ENCODE data around the gene INTS11.

The INTS11 gene

DNA sequence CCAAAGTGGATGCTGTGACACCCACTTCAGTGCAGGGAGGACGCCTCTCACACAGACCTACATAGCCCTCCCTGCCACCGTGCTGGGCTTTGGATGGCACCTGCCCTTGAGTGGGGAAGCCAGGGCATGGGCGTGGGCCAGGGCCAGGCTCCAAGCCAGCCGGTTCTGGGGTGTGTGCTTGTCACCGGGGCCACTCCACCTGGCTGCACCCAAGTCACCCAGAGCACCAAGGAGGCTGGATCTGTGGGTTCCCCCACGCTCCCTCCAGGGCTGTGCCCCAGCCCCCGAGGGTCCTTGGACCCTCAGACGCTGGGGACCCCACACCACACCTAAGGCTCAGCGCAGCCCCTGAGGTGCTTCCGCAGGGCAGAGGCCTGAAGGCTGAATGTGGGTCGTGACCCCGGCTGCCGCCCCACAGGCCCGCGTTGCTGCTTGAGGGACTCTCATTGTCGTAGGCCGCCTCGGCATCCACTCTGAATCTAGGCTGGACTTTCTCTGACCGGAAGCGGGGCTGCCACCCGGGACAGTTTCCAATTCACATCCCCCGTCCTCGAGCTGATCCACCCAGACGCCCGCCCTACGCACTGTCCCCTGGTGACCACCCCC, 32.4 kb upstream of the INTS11 start:
- 75 to 80% methylated on average over 23 to 25 of the region's 26 CpGs for WGBS, 2 experiments (ENCODE audit: insufficient coverage in 2 of 2)
- Histone ChIP-seq H3K36me3 (ENCODE audit: control insufficient read depth, insufficient read depth, low read length) (peaks cover 20% of the 10 kb centered on the region), H3K9me3 (ENCODE audit: control insufficient read depth, low read length) (no peaks in the 10 kb centered on the region), H3K4me3 (ENCODE audit: extremely low read depth, insufficient read depth, low read length, poor library complexity, severe bottlenecking) (peak overlapping the region; percentile 88), H3K4me1 (ENCODE audit: control insufficient read depth, insufficient read depth, low read length, poor library complexity, severe bottlenecking) (peaks cover 49% of the 10 kb centered on the region), H3K27ac (ENCODE audit: low read depth, low read length, severe bottlenecking) (no peak overlapping the region)

DNA sequence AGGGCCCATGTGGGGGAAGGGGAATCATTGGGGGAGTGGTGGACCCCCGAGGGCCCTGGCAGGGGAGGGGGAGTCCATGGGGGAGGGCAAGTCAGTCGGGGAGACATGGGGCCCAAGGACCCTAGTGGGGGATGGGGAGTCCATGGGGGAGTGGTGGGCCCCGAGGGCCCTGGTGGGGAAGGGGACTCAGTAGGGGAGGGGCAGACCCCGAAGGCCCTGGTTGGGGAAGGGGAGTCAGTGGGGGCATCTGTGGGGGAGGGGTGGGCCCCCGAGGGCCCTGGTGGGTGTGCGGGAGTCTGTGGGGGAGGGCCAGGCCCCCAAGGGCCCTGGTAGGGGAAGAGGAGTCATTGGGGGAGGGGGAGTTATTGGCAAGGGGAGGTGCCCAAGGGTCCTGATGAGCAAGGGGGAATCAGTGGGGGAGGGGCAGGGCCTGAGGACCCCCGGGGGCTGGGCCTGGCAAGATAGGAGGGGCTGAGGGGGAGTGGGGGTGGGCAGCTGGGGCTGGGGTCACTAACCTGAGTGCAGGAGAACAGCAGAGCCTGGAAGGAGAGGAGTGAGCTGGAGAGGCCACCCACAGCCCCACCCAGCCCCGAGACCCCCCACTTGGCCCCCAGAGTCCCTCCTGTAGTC, 31.8 kb upstream of the INTS11 start:
- Histone ChIP-seq H3K4me1 (ENCODE audit: control insufficient read depth, insufficient read depth, low read length, poor library complexity, severe bottlenecking) (peaks cover 49% of the 10 kb centered on the region), H3K9me3 (ENCODE audit: control insufficient read depth, low read length) (no peaks in the 10 kb centered on the region), H3K4me3 (ENCODE audit: extremely low read depth, insufficient read depth, low read length, poor library complexity, severe bottlenecking) (peak overlapping the region; percentile 88), H3K27ac (ENCODE audit: low read depth, low read length, severe bottlenecking) (peak overlapping the region; percentile 5), H3K36me3 (ENCODE audit: control insufficient read depth, insufficient read depth, low read length) (peaks cover 20% of the 10 kb centered on the region)
- WGBS, 2 experiments (ENCODE audit: insufficient coverage in 2 of 2) = 93% methylated on average over 4 of the region's 8 CpGs; no CpG with 5 or more reads in 1 of the 2 experiments

- Histone ChIP-seq H3K4me3 (ENCODE audit: extremely low read depth, insufficient read depth, low read length, poor library complexity, severe bottlenecking) (no peak overlapping the region), H3K9me3 (ENCODE audit: control insufficient read depth, low read length) (no peaks in the 10 kb centered on the region), H3K36me3 (ENCODE audit: control insufficient read depth, insufficient read depth, low read length) (peaks cover 20% of the 10 kb centered on the region), H3K27ac (ENCODE audit: low read depth, low read length, severe bottlenecking) (no peak overlapping the region), H3K4me1 (ENCODE audit: control insufficient read depth, insufficient read depth, low read length, poor library complexity, severe bottlenecking) (peaks cover 41% of the 10 kb centered on the region)
- 97 to 98% methylated on average over 23 to 37 of the region's 52 CpGs for WGBS, 2 experiments (ENCODE audit: insufficient coverage in 2 of 2)
Observed at GRCh38 chr1:1355416-1355815, 31.0 kb upstream of the INTS11 start.

GRCh38 chr1:1354271-1355247, 30.1 kb upstream of the INTS11 start:
- Histone ChIP-seq H3K36me3 (ENCODE audit: control insufficient read depth, insufficient read depth, low read length) (peaks cover 20% of the 10 kb centered on the region), H3K4me3 (ENCODE audit: extremely low read depth, insufficient read depth, low read length, poor library complexity, severe bottlenecking) (no peak overlapping the region), H3K9me3 (ENCODE audit: control insufficient read depth, low read length) (no peaks in the 10 kb centered on the region), H3K4me1 (ENCODE audit: control insufficient read depth, insufficient read depth, low read length, poor library complexity, severe bottlenecking) (peaks cover 33% of the 10 kb centered on the region), H3K27ac (ENCODE audit: low read depth, low read length, severe bottlenecking) (no peak overlapping the region)
- WGBS, 2 experiments (ENCODE audit: insufficient coverage in 2 of 2) = 97% methylated on average over 99 to 109 of the region's 116 CpGs

- 76 to 82% methylated on average over 25 of the region's 28 CpGs for WGBS, 2 experiments (ENCODE audit: insufficient coverage in 2 of 2)
- Histone ChIP-seq H3K27ac (ENCODE audit: low read depth, low read length, severe bottlenecking) (peak overlapping the region; percentile 29), H3K36me3 (ENCODE audit: control insufficient read depth, insufficient read depth, low read length) (peaks cover 20% of the 10 kb centered on the region), H3K4me1 (ENCODE audit: control insufficient read depth, insufficient read depth, low read length, poor library complexity, severe bottlenecking) (peaks cover 25% of the 10 kb centered on the region), H3K9me3 (ENCODE audit: control insufficient read depth, low read length) (no peaks in the 10 kb centered on the region), H3K4me3 (ENCODE audit: extremely low read depth, insufficient read depth, low read length, poor library complexity, severe bottlenecking) (no peak overlapping the region)
Observed at GRCh38 chr1:1353389-1354151, 29.1 kb upstream of the INTS11 start.

DNA sequence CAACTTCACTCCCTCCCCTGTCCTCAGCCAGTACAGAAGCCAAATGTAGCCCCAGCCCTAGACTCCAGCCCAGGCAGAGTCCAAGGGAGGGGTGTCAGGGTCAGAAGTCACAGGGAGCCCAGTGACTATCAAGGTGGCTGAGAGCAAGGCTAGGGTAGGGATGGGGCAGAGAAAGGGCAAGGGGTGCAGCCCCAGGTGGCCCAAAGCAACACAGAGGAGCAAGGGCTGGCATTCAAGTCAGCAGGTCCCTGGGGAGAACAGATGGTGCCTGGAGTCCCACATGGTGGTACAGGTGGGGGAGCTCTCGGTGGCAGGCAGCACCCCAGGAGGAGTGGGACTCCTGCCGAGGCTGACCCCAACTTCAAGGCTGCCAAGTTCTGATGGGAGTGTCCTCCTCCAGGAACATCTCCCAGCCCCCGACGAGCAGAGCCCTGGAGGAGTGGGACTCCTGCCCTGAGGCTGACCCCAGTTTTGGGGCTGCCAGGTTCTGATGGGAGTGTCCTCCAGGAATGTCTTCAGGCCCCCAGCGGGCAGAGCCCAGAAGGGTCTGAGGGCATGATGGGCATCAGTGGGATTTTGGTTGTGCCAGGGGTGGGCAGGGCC, 28.4 kb upstream of the INTS11 start:
- WGBS, 2 experiments (ENCODE audit: insufficient coverage in 2 of 2) = 63 to 100% methylated on average over 1 to 3 of the region's 5 CpGs
- Histone ChIP-seq H3K27ac (ENCODE audit: low read depth, low read length, severe bottlenecking) (peak overlapping the region; percentile 29), H3K9me3 (ENCODE audit: control insufficient read depth, low read length) (no peaks in the 10 kb centered on the region), H3K4me1 (ENCODE audit: control insufficient read depth, insufficient read depth, low read length, poor library complexity, severe bottlenecking) (peaks cover 26% of the 10 kb centered on the region), H3K36me3 (ENCODE audit: control insufficient read depth, insufficient read depth, low read length) (peaks cover 20% of the 10 kb centered on the region), H3K4me3 (ENCODE audit: extremely low read depth, insufficient read depth, low read length, poor library complexity, severe bottlenecking) (no peak overlapping the region)

- Histone ChIP-seq H3K36me3 (ENCODE audit: control insufficient read depth, insufficient read depth, low read length) (peaks cover 20% of the 10 kb centered on the region), H3K4me3 (ENCODE audit: extremely low read depth, insufficient read depth, low read length, poor library complexity, severe bottlenecking) (peak overlapping the region; percentile 11), H3K4me1 (ENCODE audit: control insufficient read depth, insufficient read depth, low read length, poor library complexity, severe bottlenecking) (peaks cover 30% of the 10 kb centered on the region), H3K27ac (ENCODE audit: low read depth, low read length, severe bottlenecking) (peak overlapping the region; percentile 66), H3K9me3 (ENCODE audit: control insufficient read depth, low read length) (no peaks in the 10 kb centered on the region)
- 65 to 68% methylated on average over 25 to 27 of the region's 29 CpGs for WGBS, 2 experiments (ENCODE audit: insufficient coverage in 2 of 2)
Observed at GRCh38 chr1:1351511-1352427, 27.3 kb upstream of the INTS11 start.

GRCh38 chr1:1349256-1350012, 25.0 kb upstream of the INTS11 start, which contains the start of gene DVL1:
Gene DVL1 (minus strand): TSS chr1:1349418. CDS start chr1:1349065, 353 bp downstream.
- Histone ChIP-seq H3K27ac (ENCODE audit: low read depth, low read length, severe bottlenecking) (peak within 1 kb of the TSS; percentile 84), H3K4me1 (ENCODE audit: control insufficient read depth, insufficient read depth, low read length, poor library complexity, severe bottlenecking) (peaks cover 36% of the 10 kb centered on the region), H3K36me3 (ENCODE audit: control insufficient read depth, insufficient read depth, low read length) (peaks cover 19% of the 10 kb centered on the region), H3K9me3 (ENCODE audit: control insufficient read depth, low read length) (no peaks in the 10 kb centered on the region), H3K4me3 (ENCODE audit: extremely low read depth, insufficient read depth, low read length, poor library complexity, severe bottlenecking) (peak within 1 kb of the TSS; percentile 54)
- 0 to 1% methylated on average over 54 to 74 of the region's 122 CpGs for WGBS, 2 experiments (ENCODE audit: insufficient coverage in 2 of 2)

Data from mesodermal cell (in vitro differentiated cells).